Stimulated activated CD4-positive, alpha-beta T cell treated with anti-CD3 and anti-CD28 coated beads, Interleukin-4, amount 100 ng/mL, for 1 hour (primary cell): Measurements from ENCODE around the gene COL5A1.

Source experiments
- DNase-seq: peaks from one replicate; pipeline ENCODE4 v3.0.0-alpha.2; 2020

Gene COL5A1

DNA sequence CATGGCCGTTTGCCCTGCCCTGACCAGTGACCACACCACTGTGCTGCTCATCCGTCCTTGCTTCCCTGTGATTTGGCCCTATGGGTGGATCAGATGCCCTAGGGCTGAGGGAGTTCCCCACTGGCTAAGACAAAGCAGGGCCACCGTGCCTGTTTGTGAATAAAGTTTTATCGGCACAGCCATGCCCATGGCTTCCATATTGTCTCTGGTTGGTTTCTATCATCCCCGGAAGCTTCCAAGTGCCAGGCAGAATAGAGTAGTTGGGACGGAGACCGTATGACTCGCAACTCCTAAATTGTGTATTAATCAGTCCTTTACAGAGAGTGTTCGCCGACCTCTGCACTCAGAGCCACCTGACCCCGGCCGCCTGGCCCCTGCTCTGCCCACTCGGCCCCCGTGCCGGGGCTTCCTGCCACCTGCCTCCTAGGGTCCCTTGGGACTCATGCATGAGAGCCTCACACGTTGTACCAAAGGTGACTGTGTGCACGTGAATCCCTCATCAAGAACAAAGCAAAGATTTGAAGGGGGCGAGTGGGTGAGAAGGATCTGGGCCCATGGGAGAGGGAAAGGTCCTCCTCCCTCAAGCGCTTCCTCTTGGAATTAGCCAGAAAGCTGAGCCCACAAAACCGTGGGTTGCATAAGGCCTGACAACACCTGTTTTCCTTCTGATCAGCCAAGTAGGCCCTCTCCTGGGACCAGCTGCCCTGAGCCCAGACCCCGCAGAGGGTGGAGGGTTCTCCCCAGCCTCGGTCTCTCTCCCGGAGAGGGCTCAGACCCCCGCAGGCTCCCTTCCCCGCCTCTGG, 227.3 kb downstream of the COL5A1 start:
- no peak for DNase-seq

DNA sequence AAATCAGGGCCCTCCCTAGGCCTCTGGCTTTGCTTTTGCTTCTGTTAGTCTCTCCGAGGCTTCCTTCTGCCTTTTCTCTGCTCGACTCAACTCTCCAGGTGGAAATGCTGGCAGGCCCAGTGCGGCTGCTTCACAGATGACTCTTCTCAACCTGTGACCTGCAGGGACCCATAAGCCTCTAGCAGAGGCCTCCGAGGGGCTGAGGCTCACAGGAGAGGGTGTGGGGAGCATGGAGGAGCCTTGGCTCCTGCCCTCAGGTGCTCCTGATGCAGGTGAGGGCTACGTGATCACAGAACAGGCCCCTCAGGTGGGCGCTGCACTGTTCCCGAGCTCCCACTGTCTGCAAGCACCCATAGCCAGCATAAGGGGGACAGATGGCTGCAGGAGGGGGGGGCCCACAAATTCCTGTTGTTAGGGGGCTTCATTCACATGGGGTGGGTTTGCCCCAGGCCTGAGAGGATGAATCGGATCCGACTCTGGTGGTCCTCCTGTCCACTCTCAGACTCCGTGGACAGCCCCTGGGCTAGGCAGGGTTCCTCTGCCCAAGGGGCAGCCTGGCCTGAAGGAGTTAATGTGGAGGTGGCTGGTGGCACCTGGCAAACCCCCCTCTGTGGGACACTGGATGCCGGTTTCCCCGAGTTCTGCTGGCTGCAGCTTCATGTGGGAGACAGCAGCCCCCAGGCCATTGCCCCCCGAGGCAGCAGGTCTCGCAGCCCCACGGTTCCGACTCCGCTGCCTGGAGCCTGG, 228.1 kb downstream of the COL5A1 start:
- no peak for DNase-seq

DNA sequence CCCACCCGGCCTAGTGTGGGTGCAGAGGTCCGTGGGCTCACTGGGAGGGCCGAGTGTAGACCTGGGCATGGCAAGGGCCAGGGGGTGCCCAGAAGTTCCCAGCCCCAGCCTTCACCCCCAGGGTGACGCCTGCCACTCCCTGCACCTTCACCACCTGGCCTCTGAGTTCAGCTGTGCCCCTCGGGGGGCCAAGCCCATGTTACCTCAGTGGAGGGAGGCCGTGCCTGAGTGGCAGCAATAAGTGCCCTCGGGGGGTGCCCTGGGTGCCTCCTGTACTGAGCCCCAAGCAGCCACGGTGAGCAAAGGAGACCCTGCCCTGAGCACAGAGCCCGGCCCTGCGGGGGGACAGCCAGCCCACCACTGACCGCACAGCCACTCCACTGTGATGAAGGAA, 228.7 kb downstream of the COL5A1 start:
- no peak for DNase-seq

DNA sequence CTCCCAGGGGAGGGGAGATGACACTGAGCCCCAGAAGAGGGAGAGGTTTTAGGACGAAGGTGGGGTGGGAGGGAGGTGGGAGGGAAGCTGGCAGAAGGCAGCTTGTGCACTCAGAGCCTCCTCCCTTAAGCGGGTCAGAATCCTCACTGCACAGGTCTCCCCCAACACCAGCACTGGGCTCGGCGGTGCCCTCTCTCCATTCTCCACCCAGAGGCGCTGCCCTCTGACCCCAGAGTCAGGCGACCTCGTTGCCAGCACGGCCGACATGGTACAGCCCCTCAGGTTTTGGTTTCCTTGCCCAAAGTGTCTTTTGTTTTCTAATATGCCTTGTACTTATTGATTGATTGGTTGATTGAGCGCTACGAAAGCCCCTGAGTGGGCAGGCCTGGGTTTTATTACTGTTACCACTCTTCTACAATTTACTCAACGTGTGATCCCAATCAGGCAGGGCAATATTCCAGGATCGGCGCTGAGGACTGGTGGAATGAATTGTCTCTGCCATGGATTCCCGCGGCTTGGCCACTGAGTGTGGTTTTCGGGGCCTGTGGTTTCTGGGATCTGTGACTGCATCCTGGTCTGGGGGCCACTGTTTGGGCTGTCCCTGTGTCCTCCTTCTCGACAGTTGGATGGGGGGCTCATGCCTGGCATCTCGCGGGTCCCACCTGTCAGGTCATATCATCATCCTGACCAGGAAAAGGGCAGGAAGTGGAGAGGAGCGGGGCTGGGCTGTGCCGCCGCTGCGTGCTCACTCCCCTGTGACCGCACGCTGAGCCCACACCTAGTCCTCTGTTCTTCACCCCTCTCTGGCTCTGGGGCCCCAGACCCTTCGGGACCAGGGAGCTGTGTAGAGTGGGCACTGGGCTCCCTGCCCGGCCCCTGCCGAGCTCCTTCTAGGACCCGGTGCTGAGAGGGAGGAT, 229.4 kb downstream of the COL5A1 start:
- DNase-seq = no peak

DNA sequence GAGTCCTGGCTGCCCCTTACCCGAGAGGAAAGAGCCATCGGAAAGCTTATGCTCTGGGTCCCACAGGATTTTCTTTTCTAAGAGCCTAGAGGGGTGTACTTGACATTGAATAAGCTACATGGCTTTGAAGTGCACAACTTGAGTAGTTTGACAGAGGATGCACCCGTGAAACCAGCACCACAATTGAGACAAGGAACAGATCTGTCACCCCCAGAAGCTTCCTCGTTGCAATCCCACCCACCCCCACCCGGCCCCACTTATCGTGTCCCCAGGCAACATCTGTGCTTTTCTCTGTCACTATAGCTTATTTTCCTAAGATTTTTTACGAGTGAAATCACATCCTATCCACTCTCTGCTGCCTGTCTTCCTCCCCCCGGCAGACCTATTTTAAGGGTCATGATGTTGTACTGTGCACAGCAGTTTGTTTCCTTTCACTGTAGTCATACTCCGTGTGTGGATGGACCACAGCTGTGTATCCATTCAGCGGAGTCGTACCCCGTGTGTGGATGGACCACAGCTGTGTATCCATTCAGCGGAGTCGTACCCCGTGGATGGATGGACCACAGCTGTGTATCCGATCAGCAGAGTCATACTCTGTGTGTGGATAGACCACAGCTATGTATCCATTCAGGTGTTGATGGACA, 230.2 kb downstream of the COL5A1 start:
- DNase-seq = no peak

DNA sequence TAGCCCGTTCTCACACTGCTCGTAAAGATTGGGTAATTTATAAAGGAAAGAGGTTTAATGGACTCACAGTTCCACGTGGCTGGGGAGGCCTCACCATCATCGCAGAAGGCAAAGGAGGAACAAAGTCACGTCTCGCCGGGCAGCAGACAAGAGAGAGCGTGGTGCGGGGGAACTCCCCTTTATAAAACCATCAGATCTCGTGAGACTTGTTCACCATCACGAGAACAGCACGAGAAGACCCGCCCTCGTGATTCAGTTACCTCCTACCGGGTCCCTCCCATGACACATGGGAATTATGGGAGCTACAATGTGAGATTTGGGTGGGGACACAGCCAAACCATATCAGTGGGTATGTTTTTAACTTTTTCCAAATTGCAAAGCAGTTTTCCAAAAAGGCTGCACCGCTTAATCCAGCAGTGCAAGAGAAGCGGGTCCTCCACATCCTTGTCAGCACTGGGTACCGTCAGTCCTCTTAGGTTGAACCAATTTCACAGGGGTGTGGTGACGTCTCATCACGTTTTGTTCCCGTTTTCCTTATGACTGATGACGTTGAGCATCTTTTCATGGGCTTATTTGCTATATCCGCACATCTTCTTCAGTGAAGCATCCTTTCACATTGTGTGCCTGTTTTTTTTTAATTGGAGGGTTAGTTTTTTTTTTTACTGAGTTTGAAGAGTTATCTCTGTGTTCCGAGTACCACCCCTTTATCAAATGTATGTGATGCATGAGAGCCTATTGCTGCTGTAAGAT, 231.1 kb downstream of the COL5A1 start:
- no peak for DNase-seq

DNA sequence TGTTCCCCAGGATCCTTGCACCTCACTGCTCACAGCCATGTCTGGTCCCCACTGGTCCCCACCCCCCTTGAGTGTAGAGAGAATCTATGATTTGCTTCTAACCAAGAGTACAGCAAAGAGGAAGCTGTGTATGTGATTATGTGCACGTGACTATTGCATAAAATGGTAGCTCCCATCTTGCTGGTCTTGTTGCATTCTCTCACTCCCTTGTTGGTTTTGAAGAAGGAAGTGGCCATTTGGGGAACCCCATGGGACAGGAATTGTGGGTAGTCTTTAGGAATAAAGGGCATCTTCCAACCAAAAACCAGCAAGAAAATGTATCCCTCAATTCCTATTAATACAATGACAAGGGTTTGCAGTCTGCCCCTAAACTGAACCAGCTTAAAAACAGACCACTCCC, 233.8 kb downstream of the COL5A1 start:
- no peak for DNase-seq

DNA sequence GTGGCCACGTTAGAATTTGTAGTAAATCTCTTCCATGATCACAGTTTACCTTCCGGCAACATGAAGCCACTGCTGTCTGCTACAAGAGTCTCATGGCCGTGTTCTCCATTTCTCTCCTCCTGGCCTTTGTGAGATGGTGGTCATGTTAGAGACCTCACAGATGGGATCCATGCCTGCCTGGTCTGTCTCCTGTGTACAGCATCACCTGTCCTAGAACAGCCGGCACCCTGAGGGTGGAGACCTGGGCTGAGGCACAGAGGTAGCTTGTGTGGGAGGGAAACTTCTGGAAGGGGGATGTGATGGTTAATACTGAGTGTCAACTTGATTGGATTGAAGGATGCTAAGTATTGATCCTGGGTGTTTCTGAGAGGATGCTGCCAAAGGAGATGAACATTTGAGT, 235.9 kb downstream of the COL5A1 start:
- no peak for DNase-seq

DNA sequence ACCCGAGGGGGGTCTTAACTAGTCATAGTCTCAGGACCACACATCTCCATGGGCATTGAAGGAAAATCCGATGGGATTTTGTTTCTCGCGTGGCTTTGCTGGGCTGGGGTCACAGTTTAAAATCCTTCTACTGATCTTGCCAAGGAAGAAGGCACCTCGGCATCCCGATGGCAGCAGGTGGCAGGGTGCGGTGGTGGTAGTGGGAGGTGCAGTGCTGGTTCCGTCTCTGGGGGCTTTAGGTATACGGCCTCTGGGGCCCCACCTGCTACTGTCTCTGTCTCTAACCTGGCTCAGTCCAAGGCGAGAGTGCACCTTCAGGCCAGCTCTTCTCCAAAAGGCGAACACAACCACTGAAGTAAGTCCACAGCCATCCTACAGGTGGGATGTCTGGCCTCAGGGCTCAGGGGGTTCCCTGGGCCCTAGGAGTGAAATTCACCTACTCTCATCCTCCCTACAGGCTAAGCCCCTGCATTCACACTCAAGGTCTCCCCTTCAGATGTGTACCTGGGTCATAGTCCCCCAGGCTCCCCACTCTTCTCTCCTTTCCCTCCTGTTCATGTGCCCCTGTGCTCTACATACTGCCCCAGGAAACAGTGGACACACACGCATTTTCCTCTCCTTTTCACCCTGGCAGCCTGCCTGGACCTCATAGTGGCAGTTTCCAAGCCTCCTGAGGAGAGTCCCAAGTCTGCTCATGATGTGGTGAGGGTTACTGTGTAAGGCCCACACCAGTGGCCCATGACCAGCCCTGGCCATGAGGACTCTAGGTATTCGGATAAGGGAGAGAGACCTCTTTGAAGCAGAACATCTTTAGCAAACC, 238.3 kb downstream of the COL5A1 start:
- DNase-seq = no peak

DNA sequence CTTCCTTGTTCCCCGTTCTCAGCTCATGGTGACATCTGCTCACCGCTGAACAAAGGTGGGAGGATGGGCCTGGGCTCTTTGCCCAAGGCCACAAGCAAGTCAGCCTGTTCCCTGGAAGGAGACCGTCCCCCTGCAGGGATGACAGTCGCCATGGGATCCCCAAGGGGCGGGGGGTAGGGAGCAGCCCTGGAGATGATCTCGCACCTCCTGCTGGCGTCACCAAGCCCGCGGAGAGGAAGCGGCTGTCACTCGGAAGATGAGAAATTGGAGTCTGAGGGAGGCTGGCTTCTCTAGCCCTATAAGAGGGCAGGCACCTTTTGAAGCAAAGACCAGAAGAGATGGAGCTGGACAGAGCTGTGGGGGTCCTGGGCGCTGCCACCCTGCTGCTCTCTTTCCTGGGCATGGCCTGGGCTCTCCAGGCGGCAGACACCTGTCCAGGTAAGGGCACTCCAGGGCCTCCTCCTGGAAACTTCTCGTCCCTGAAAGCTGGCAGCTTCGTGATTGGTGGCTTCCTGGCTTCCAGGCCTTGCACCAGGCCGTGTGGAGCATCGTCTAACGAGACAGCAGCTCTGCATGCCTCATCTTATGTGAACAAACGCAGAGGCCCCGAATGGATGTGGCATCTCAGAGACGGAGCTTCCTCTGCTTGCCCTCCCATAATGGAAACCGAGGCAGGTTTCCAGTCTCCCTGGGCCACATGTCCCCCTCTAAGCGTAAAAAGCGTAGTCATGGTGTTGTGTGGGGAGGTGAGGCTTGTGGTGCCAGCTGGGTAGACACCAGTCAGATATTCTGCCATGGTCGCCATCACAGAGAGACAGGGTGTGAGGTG, 239.1 kb downstream of the COL5A1 start, which contains the start of gene FCN2:
TSS of gene FCN2 (plus strand) at position 327 of the 829 bp plus-strand sequence. CDS start at position 339, 12 bp downstream.
- DNase-seq = no peak

DNA sequence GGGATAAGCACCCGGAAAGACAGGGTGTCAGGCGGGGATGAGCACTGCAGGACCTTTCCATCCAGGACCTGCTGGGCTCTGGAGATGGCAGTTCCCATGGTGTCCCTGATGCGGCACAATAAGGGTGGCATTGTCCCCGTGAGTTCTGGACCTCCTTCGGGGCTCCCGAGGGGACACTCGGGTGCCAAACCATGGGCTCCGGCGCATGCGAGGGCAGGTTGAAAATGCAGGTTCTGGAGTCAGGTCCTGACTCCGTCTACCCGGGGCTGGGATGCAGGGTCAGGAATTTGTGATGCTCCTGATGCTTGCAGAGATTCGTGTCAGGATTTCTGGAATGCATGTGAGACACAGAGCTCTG, 239.7 kb downstream of the COL5A1 start:
- no peak for DNase-seq

DNA sequence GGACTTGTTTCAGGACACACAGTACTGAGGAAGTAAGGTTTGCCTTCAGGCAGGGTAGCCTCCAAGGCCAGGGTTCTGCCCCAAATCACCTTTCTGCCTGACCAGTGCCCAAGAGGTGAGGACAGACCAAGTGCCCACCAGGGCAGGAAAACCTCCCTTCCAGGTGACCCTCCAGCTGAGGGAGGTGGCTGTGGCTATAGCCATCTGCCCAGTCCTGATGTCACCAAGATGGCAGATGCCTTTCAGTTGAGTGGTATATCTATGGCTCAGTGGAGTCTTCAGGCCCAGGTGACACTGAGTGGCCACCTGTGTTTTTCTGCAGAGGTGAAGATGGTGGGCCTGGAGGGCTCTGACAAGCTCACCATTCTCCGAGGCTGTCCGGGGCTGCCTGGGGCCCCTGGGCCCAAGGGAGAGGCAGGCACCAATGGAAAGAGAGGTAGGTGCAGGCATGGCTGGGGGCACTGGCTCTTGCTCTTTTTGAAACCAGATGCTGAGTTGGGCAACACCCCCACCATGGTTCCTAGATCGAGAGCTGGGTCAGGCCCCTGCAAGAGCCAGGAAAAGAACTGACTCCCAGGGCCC, 240.7 kb downstream of the COL5A1 start:
- DNase-seq = no peak

DNA sequence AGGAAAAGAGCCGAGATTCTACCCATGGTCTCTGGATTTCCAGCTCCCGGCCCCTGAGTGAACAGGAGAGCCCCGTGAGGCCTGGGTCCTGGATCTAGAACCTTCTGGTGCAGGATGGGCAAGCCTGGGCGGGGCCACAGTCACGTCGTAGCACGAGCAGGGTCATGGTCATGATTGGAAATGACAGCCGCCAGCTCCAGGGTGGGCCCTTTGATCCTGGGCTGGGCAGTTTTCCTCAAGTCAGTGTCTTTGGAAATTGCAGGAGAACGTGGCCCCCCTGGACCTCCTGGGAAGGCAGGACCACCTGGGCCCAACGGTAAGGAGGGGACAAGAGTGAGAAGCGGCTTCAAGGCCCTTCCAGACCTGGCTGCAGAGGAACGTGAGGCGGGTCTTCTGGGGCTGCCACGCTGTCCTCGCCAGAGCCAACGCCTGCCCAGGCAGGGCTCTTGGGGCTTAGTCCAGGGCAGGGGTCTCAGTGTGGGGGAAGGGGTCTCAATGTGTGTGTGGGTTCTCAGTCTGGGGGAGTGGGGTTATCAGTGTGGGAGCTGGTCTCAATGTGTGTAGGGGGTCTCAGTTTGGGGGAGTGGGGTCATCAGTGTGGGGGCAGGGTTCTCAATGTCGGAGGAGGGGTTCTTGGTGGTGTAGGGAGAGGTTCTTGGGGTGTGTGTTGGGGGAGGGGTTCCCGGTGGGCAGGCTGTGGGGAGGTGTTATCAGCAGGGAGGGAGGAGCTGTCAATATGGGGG, 241.6 kb downstream of the COL5A1 start:
- no peak for DNase-seq

DNA sequence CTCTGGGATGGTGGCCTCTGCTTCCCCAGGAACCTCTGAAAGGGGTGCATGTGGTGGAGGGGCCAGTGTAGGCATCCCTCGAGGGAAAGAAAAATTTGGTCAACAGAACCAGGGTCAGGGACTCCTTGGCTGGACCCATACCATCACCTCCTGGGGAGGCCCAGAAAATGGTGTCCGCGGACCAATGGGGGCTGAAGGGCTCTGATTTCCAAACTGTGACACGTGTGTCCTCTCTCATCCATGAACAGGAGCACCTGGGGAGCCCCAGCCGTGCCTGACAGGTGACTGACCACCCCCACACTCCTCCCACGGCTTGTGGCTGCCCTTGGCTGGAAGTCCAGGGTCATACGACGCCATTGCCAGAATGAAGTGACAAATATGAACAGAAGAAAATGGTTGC, 242.9 kb downstream of the COL5A1 start:
- no peak for DNase-seq

DNA sequence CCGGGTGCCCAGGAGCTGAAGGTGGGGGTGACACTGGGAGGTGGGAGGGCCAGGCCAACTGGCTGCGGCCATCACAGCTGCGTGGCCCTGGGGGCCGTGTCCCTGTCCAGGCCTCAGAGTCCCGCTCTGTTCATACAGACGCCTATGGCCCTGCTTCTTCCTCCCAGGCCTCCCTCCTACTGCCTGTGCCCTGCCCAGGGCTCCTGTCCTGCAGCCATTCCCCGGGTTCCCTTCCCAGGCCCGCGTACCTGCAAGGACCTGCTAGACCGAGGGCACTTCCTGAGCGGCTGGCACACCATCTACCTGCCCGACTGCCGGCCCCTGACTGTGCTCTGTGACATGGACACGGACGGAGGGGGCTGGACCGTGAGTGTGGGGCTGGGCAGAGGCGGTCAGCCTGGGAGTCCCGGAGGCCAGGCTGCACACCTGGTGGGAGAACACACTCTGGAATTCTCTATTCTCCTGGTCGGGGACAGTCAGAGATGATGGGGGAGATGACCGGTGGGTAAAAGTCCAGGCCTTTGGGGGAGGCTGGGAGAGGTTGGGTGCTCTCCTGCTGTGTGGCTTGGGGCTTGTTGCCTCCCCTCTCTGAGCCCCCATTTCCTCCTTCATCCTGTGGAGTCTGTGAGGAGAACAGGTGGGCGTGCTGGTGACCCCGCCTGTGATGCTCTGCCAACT, 243.5 kb downstream of the COL5A1 start:
- DNase-seq = no peak

DNA sequence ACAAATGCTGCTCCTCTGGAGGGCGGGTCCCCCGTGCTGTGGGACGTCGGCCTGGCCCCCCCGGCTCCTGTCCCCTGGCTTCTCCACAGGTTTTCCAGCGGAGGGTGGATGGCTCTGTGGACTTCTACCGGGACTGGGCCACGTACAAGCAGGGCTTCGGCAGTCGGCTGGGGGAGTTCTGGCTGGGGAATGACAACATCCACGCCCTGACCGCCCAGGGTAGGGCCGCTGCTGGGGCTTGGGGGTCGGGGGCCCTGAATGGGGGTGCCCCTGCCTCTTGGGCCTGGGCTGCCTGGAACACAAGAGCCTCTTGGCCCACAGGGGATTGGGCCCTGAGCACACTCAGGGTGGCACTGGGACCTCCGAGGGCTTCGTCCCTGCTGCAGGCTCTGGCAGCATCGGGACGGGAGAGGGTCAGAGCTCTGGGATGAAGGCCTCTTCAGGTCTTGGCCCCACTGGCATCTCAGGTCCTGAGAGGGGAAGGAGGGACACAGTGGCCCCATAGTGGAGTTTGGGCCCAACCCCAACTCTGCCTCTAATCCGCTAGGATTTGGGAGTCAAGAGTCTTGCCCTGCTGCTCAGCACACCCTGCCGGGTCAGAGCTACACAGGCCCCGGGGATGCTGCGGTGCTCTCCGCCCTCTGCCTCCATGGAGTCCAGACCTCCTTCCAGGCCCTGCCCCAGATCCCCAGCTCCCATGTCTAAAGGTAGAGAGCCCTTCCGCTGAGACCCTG, 244.2 kb downstream of the COL5A1 start:
- no peak for DNase-seq

DNA sequence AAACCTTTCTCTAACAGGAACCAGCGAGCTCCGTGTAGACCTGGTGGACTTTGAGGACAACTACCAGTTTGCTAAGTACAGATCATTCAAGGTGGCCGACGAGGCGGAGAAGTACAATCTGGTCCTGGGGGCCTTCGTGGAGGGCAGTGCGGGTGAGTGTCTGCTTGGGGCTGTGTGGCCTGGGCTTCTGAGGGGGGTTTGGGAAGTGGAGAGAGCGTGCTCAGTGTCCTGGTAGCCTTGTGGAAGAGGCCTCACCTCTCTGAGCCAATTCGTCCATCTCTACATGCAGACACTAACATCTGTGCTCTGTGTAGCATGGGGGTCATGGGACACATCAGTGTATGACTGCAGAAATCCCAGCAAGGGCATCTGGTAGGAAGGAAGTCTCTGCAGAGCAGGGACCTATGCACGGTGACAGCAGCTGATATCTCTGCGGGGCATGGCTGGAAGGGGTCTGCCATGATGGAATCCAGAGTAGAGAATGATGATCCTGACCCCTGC, 244.9 kb downstream of the COL5A1 start:
- DNase-seq = no peak

DNA sequence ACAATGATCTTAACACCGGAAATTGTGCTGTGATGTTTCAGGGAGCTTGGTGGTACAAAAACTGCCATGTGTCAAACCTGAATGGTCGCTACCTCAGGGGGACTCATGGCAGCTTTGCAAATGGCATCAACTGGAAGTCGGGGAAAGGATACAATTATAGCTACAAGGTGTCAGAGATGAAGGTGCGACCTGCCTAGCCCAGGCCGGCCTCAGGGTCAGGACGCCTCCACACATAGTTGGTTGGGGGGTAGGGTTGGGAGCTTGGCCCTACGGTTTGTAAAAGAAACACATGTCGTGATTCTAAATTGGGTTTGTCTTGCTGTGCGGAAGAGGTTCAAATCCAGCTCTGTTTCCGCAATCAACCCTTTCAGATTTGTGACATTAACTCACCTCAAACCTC, 245.6 kb downstream of the COL5A1 start:
- DNase-seq = no peak
